ENCODE results near the gene GTF2A1L.

GTF2A1L gene

DNA sequence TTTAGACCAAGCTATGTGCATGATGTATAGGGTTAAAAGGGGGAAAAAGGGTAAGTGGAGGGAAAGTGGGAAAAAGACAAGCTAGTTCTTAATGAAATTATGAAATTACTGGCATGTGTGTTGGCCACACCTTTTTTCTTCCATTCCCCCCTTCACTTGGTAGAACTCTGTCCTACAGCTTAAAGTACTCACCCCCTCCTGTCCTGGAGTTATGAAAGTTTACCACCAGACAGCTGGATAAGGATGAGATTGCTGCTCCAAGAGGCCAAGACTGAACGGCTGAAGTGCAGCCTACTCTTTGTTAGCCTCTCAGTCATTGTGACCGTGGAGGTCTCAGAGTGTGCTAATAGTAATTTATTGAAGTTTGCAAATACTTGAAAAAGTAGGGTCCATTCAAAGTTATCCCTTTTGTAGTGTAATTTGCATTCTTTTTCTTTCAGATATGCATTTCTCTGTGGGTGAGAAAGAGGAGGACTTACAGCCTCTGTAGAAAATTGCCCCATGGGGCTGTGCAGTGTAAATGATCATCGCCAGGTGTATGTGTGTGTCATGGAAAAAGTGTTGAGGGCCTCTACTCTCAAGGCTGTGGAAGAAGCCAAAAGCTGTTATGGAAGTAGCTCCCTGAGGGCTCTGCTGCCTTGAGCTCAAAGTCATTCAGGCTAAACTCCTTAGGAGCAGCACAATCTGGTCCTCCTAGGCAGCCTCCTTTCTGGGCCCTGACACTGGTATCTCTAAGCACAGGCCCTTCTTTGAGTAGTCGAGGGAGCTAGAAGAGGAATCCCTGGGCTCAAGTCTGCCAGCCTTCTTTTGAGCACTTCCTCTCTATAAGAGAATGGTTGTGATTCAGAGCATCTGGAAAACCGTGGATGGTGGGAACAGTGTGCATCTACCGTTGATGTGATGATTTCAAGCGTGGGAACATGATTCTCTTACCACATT is 91.7 kb downstream of the GTF2A1L start:
- no peak for DNase-seq

GRCh38 chr2:48711343-48711742 is 93.7 kb downstream of the GTF2A1L start:
- DNase-seq, result no peak

GRCh38 chr2:48712151-48712550 is 94.5 kb downstream of the GTF2A1L start:
- DNase-seq, result no peak

- no peak for DNase-seq
Measured at GRCh38 chr2:48713647-48714046, 96.0 kb downstream of the GTF2A1L start.

DNA sequence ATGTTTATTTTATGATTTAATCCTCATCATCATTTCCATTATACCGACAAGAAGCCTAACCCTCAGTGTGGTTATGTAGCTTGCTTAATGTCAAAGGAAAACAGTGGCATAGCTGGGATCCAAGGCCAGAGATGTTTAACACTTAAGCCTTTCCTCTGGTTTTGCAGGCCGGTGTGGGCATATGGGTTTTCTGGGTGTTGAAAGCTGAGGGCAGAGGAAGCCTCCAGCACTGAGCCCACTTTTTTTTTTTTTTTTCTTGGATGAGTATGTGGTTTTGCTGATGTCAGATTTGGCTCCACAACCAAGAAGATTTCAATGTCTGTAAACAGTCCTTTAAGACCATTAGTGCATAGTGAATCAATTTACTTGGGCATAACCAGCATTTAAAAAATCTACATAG is 96.6 kb downstream of the GTF2A1L start:
- no peak for DNase-seq

DNA sequence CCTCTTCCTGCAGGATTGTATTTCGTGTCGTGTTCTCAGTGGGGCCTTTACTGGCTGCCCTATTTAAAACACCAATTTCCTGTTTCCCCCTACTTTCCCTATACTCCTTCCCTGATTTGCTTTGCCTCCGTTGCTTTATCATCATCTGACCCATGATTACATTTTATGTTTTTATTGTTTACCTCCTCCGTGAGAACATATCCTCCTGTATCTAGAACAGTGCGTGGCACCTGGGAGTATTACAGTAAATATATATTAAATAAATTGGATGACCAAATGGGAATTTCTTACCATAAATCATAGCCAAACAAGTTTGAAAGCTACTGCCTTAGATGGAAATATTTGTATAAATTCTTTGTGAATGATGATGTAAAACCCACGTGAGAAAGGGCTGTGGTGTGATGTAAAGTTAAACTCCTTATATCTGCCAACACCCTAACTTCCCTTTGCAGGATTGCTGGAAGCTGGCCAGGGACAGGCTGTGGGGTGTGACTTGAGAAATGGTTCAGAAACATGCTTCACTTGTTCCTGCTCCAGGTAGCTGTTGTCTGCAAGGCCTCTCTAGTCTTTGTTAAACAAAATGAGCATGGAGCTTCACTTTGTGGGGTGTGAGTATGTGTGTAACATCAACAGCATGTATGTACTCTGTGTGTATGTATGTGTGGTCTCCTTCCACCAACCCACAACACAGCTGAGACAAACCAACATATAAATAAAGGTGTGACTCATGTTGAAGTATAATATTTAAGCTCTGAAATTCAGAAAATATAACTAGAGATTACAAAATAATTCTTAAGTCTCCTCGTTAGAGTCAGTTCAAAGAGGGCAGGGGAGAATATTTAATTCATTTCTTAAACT is 97.6 kb downstream of the GTF2A1L start:
- no peak for DNase-seq

GRCh38 chr2:48715956-48716355 is 98.3 kb downstream of the GTF2A1L start:
- DNase-seq, result no peak

- DNase-seq, result no peak
Measured at GRCh38 chr2:48717846-48718245, 100.2 kb downstream of the GTF2A1L start.

- no peak for DNase-seq
Measured at GRCh38 chr2:48719480-48720177, 102.0 kb downstream of the GTF2A1L start.

DNA sequence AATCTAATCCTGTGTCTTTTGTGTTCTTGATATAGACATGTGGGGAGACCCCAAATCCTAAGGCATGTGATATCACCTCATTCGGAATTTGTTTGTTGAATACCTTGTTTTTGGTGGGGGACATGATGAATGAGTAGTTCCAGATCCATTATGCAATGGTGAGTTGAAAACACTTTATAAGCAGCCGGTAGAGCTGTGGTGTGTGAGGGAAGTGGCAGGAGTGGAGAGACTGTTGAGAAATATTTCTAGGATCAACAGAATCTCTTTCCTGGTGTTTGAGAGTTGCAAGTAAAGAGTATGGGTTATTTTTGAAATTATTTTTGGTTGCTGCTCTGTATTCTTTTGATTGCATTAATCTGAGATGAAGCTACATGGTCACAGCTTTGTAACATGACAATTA is 103.5 kb downstream of the GTF2A1L start:
- no peak for DNase-seq

DNA sequence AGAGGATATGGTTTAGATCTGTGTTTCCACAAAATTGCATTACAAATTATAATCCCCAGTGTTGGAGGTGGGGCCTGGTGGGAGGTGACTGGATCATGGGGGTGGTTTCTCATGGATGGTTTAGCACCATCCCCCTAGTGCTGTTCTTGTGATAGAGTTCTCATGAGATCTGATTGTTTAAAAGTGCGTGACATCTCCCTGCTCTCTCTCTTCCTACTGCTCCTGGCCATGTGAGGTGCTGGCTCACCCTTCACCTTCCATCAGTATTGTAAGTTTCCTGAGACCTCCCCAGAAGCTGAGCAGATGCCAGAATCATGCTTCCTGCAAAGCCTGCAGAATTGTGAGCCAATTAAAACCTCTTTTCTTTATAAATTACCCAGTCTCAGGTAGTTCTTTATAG is 104.7 kb downstream of the GTF2A1L start:
- DNase-seq, result no peak

DNA sequence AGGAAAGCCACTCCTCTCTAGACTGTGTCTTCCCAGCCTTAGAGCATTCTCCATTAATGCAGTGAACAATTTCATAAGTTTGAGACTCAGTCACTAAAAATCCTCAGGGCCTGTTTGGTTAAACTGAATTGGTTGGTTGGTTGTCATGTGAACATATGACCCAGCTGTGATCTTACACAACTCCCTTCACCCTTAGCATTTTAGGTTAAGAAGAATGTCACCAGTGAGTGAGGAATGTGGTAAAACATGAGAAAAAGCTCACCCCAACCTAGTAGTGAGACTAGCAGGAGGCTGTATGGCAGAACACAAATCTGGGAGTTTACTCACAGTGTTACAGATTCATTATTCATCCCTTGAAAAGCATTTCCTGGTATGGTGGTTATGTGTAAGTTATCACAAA is 105.5 kb downstream of the GTF2A1L start:
- no peak for DNase-seq

GRCh38 chr2:48724278-48724677 is 106.6 kb downstream of the GTF2A1L start:
- no peak for DNase-seq

- no peak for DNase-seq
Measured at GRCh38 chr2:48725696-48726494, 108.2 kb downstream of the GTF2A1L start.

DNA sequence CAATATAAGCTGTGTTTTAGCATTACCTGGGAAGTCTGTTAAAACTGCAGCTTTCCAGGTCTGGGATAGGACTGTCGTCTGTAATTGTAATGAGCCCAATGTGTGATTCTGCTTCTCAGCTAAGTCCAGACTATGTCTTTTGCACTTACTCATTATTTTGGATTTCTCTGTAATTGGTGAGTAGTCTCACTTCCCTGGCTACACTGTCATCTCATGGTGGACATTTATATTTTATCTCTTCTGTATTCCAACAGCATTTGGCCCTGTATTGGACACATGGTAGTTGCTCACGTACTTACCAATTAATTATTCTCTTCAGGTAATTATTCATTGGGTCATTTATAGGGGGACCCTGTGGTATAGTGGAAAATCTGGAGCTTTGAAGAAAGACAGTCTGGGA is 109.9 kb downstream of the GTF2A1L start:
- DNase-seq, result no peak

- no peak for DNase-seq
Measured at GRCh38 chr2:48728295-48728694, 110.6 kb downstream of the GTF2A1L start.

DNA sequence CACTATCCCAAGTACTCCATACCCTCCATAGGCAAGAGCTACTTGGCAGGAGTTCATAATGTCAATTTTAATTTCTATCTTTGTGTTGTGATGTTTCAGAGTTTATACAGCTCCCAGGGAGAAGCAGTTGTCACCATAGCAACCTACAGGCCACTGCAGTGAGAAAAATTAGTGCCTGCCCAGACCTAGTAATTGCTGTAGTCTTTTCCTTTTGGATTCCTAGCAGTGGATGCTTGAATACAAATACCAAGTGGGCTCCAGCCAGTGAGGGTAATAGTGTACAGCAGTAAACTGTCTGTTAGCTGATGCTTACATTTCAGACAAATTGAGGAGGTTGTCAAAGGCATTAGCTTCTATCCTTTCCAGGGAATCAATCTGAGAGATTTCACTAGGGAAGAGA is 111.2 kb downstream of the GTF2A1L start:
- no peak for DNase-seq
